Kidney glomerular epithelial cell (primary cell): ENCODE data around the gene EVC.
"Not testable (repeated sequence)": the region's sequence is repeated elsewhere in the genome, so short reads cannot be mapped to it uniquely, and the experiment has no call there.

Experiments
- DNase-seq: peaks from one replicate; lab custom pipeline; 2025; lab: John Stamatoyannopoulos, UW

Gene EVC

GRCh38 chr4:5843573-5844530 is 132.9 kb downstream of the EVC start:
- DNase-seq, result no peak

GRCh38 chr4:5845035-5845905 is 134.3 kb downstream of the EVC start:
- no peak for DNase-seq

DNA sequence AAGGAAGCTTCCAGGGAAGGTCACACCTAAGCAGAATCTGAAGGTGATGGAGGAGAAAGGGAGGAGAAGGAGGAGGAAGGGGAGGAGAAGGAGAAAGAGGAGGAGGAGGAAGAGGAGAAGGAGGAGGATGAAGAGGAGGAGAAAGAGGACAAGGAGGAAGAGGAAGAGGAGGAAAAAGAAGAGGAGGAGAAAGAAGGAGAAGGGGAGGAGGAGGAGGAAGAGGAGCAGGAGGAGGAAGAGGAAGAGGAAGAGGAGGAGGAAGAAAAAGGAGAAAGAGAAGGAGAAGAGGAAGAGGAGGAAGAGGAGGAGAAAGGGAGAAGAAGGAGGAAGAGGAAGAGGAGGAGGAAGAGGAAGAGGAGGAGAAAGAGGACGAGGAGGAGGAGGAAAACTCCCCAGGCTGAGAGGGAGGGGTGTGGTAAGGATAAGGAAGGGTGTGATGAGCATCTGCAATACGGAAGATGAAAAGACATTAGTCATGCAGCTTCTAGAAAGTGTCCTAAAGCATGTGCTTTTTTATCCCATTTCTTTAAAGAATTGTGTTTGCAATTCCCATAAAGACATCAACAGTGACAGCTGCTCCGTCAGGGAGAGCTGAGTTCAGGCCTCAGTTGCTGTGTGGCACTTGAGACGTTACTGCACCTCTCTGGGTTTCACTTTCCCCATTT is 140.8 kb downstream of the EVC start:
- no peak for DNase-seq

- DNase-seq, result no peak
Measured at GRCh38 chr4:5852523-5853202, 141.7 kb downstream of the EVC start.

GRCh38 chr4:5854929-5855328 is 143.9 kb downstream of the EVC start:
- no peak for DNase-seq

DNA sequence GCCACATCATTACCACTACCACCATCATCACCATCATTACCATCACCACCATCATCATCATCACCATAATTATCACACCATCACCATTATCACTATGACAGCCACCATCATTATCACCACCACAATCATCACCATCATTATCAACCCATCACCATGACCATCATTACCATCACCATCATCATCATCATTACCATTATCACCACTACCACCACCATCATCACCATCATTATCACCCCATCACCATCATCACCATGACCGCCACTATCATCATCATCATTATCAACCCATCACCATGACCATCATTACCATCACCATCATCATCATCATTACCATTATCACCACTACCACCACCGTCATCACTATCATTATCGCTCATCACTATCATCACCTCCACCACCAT is 145.4 kb downstream of the EVC start:
- not testable (repeated sequence) for DNase-seq

- DNase-seq, result no peak
Measured at GRCh38 chr4:5857199-5857598, 146.2 kb downstream of the EVC start.

GRCh38 chr4:5858020-5858769 is 147.2 kb downstream of the EVC start:
- DNase-seq, result no peak

DNA sequence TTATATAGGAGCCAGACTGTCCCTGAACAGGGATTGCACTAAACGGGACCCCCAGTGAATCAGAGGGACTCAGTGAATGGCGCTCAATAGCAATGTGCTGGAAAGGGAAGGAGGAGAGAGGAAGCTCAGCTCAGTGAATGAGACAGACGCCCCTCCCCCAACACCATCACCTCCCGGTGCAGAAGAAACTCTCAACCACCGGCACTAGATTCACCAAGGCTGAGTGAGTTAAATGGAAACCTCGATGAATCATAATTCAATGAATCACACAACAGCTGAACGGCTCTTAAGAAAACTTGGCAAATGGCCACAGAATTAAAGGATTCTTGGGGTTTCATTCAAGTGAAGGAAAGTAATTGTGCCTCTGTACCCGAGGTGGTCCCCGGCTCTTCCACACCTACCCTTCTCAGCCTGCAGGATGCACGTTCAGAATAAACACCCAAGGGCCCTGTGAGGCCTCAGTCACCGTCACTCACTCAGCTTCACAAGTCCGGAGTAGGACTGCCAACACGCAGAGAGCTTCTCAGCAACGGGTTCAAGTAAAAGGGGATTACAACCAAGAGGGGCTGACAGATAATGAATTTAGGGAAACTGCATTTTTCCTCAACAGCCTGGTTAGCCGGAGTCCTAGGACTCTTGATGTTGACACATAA is 152.6 kb downstream of the EVC start:
- DNase-seq, result peak; percentile 90
